ENCODE data around the gene BZW2.

The BZW2 gene

DNA sequence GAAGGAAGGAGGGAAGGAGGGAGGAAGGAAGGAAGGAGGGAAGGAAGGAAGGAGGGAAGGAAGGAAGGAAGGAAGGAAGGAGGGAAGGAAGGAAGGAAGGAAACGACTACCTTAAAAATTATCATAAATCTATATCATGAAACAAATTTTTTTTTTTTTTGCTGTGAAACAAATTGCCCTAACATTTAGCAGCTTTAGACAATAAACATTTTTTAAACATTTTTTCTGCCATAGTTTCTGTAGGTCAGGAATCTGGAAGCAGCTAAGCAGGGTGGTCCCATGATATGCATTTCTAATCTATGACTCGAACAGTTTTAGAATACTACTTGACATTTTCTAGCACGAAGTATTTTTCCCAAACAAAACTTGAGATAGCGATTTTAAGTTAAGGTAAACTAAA is 64.7 kb downstream of the BZW2 start:
- H3K4me3 ChIP-seq (replicated peaks; ENCODE audit: low read depth, low read length), result no peak overlapping the region
- no peak for TF ChIP-seq CTCF (IDR thresholded peaks at IDR 0.05; ENCODE audit: low read length, missing control alignments)
- DNase-seq (ENCODE audit: low read depth), result no peak

- H3K4me3 ChIP-seq (replicated peaks; ENCODE audit: low read depth, low read length), result no peak overlapping the region
- no peak for DNase-seq (ENCODE audit: low read depth)
- no peak for TF ChIP-seq CTCF (IDR thresholded peaks at IDR 0.05; ENCODE audit: low read length, missing control alignments)
Measured at GRCh38 chr7:16711730-16712129, 65.7 kb downstream of the BZW2 start.

GRCh38 chr7:16712916-16713315 is 66.9 kb downstream of the BZW2 start:
- H3K4me3 ChIP-seq (replicated peaks; ENCODE audit: low read depth, low read length), result no peak overlapping the region
- no peak for DNase-seq (ENCODE audit: low read depth)
- no peak for TF ChIP-seq CTCF (IDR thresholded peaks at IDR 0.05; ENCODE audit: low read length, missing control alignments)

DNA sequence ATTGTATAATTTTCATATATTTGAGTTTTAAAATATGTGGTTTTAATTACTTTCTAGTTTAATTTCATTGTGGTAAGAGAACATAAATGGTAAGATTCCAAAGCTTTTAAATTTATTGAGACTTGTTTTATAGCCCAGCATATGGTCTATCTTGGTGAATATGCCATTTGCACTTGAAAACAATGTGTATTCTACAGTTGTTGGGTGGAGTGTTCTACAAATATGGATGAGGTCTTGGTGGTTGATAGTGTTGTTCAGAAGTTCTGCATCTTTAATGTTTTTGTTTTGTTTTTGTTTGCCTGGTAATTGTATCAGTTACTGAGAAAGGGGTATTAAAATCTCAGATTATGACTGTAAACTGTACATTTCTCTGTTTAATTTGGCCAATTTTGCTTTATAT is 69.9 kb downstream of the BZW2 start:
- no peak overlapping the region for H3K4me3 ChIP-seq (replicated peaks; ENCODE audit: low read depth, low read length)
- no peak for DNase-seq (ENCODE audit: low read depth)
- no peak for TF ChIP-seq CTCF (IDR thresholded peaks at IDR 0.05; ENCODE audit: low read length, missing control alignments)

DNA sequence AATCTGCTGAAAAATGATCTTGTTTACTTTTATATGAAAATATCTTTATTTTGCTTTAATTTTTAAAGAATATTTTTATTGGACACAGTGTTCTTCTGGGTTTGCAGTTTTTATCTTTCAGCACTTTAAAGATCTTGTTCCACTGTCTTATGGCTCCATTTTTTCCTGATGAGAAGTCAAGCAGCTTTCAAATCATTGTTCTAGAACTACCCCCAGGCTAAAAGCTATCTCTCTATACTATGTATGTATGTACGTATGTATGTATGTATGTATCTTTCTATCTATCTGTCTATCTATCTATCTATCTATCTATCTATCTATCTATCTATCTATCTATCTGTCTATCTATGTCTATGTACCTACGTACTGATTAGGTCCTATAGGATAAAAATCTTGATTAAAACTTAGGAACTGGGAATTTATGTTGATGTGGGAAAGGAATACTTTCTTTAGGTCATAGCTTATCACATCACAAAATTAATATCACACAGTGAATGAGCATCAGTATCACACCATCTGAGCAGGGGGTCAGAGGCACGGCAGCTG is 72.2 kb downstream of the BZW2 start:
- no peak overlapping the region for H3K4me3 ChIP-seq (replicated peaks; ENCODE audit: low read depth, low read length)
- no peak for TF ChIP-seq CTCF (IDR thresholded peaks at IDR 0.05; ENCODE audit: low read length, missing control alignments)
- no peak for DNase-seq (ENCODE audit: low read depth)

- no peak overlapping the region for H3K4me3 ChIP-seq (replicated peaks; ENCODE audit: low read depth, low read length)
- peak; percentile 58 for DNase-seq (ENCODE audit: low read depth)
- no peak for TF ChIP-seq CTCF (IDR thresholded peaks at IDR 0.05; ENCODE audit: low read length, missing control alignments)
Measured at GRCh38 chr7:16719699-16720098, 73.7 kb downstream of the BZW2 start.

- no peak for TF ChIP-seq CTCF (IDR thresholded peaks at IDR 0.05; ENCODE audit: low read length, missing control alignments)
- DNase-seq (ENCODE audit: low read depth), result no peak
- H3K4me3 ChIP-seq (replicated peaks; ENCODE audit: low read depth, low read length), result no peak overlapping the region
Measured at GRCh38 chr7:16721541-16721940, 75.6 kb downstream of the BZW2 start.

All from fibroblast of pulmonary artery (primary cell).